BE2C (cell line): ENCODE measurements around the gene TMEM151A.
"Not testable (repeated sequence)": the region's sequence is repeated elsewhere in the genome, so short reads cannot be mapped to it uniquely, and the experiment has no call there.

Source experiments
- DNase-seq: peaks from one replicate; pipeline ENCODE4 v3.0.0-alpha.2; 2020
- H3K27me3 ChIP-seq: fragments of 250-450 bp; sonication (Bioruptor Pico); 2 replicates; pipeline ENCODE4 v1.5.1; 2020; ENCODE audit warnings: mild to moderate bottlenecking
- H3K36me3 ChIP-seq: fragments of 250-450 bp; sonication (Bioruptor Pico); 2 replicates; pipeline ENCODE4 v1.5.1; 2020; ENCODE audit warnings: mild to moderate bottlenecking
- H3K4me1 ChIP-seq: fragments of 250-450 bp; sonication (Bioruptor Pico); 2 replicates; pipeline ENCODE4 v1.5.1; 2020
- H3K4me3 ChIP-seq: 2 replicates; pipeline ENCODE4 v1.5.1; 2011; ENCODE audit warnings: low read depth, low read length
- H3K9me3 ChIP-seq: fragments of 250-450 bp; sonication (Bioruptor Pico); 2 replicates; pipeline ENCODE4 v1.5.1; 2020
- TF ChIP-seq, protein P1 (sequence below): IDR thresholded peaks from 2 replicates; pipeline ENCODE4 v1.5.1; 2012; ENCODE audit warnings: mild to moderate bottlenecking, low read depth, low read length

TMEM151A gene

DNA sequence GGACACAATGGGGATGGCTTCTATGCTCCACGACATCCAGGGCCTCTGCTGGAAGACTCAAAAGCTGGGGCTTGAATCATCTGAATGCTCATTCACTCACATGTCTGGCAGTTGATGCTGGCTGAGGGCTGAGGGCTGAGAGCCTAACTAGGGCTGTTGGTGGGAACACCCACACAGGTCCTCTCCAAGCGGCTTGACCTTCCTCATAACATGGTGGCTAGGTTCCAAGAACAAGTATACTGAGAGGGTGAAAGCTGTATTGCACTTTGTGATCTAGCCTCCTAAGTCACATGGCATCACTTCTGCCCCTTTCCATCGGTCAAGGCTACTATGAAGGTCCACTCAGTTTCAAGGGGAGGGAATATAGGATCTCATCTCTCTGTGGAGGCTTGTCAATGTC, 7.5 kb downstream of the TMEM151A start:
- Histone ChIP-seq H3K9me3 (no peaks in the 10 kb centered on the region), H3K4me3 (no peak overlapping the region), H3K27me3 (no peaks in the 10 kb centered on the region), H3K36me3 (no peaks in the 10 kb centered on the region), H3K4me1 (no peaks in the 10 kb centered on the region)
- no peak for DNase-seq
- TF ChIP-seq, protein P1, sequence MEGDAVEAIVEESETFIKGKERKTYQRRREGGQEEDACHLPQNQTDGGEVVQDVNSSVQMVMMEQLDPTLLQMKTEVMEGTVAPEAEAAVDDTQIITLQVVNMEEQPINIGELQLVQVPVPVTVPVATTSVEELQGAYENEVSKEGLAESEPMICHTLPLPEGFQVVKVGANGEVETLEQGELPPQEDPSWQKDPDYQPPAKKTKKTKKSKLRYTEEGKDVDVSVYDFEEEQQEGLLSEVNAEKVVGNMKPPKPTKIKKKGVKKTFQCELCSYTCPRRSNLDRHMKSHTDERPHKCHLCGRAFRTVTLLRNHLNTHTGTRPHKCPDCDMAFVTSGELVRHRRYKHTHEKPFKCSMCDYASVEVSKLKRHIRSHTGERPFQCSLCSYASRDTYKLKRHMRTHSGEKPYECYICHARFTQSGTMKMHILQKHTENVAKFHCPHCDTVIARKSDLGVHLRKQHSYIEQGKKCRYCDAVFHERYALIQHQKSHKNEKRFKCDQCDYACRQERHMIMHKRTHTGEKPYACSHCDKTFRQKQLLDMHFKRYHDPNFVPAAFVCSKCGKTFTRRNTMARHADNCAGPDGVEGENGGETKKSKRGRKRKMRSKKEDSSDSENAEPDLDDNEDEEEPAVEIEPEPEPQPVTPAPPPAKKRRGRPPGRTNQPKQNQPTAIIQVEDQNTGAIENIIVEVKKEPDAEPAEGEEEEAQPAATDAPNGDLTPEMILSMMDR, result no peak

DNA sequence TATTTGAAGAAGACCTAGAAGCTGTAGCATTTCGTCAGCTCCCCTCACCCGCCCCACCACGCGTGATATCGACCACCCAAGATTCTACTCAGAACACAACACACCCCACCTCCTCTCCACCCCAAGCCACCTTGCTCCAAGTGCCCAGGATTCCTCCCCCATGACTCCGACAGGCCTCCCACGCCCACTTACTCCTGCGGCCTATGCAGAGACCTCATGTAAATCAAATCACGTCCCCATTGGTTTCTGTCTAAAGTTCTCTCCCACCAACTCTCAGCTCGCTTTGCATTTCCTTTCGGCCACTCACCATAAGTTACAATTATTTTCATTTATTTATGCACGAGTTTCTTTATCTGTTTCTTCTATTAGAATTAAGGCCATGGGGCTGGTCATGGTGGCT, 11.0 kb downstream of the TMEM151A start:
- TF ChIP-seq, protein P1, result no peak
- no peaks in the 10 kb centered on the region for H3K27me3 ChIP-seq

DNA sequence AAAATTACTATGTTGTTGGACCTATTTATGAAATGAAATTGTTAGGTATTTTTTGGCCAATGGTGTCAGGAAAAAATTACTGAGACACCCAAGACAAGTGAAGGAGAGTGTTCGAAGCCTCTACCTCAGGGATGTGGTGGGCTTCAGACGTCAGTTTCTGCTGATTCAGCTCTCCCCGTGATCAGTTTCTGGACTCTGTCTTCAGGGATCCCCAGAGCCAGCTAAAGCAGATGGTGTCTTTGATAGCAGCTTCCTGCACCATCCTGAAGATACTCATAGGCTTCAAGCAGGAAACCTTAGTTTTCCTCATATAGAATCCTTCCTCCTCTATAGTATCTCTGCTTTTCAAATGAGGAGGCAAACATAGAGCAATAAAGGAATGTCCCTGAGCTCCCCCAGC, 17.8 kb downstream of the TMEM151A start:
- H3K27me3 ChIP-seq, result no peaks in the 10 kb centered on the region
- H3K4me3 ChIP-seq, result no peak overlapping the region
- no peaks in the 10 kb centered on the region for H3K9me3 ChIP-seq
- no peaks in the 10 kb centered on the region for H3K36me3 ChIP-seq
- TF ChIP-seq, protein P1, result no peak
- peaks cover 8% of the 10 kb centered on the region for H3K4me1 ChIP-seq
- no peak for DNase-seq

More for the DNA sequence above, 11.0 kb downstream of the TMEM151A start:
- H3K36me3 ChIP-seq, result no peaks in the 10 kb centered on the region
- DNase-seq, result no peak
- H3K9me3 ChIP-seq, result no peaks in the 10 kb centered on the region
- H3K4me1 ChIP-seq, result no peaks in the 10 kb centered on the region
- H3K4me3 ChIP-seq, result no peak overlapping the region

- H3K27me3 ChIP-seq, result no peaks in the 10 kb centered on the region
- peaks cover 15% of the 10 kb centered on the region for H3K4me1 ChIP-seq
- no peak for DNase-seq
- TF ChIP-seq, protein P1, result no peak
- no peak overlapping the region for H3K4me3 ChIP-seq
- H3K36me3 ChIP-seq, result no peaks in the 10 kb centered on the region
- H3K9me3 ChIP-seq, result no peaks in the 10 kb centered on the region
These were observed 18.6 kb downstream of the TMEM151A start for GRCh38 chr11:66310324-66310723.

DNA sequence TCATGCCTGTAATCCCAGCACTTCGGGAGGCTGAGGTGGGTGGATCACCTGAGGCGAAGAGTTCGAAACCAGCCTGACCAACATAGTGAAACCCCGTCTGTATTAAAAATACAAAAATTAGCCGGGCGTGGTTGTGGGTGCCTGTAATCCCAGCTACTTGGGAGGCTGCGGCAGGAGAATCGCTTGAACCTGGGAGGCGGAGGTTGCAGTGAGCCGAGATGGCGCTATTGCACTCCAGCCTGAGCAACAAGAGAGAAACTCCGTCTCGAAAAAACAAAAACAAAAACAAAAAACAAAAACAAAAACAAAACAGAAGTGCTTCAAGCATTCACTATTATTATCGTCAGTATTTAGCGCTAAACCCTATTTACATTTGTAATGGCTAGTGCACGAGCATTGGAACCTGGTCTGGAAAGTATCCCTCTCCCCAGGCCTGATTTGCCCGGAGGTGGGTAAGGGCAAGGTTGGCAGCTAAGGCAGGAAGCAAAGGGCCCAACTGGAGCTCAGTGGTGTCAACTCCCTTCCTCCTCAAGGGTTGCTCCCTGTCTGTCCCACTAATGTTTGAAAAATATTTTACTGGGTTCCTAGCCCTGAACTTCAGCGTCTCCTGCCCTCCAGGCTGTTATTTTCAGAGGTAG, 19.2 kb downstream of the TMEM151A start:
- not testable (repeated sequence) for H3K4me3 ChIP-seq, DNase-seq, H3K9me3 ChIP-seq, H3K27me3 ChIP-seq, H3K36me3 ChIP-seq
- peaks cover 19% of the 10 kb centered on the region for H3K4me1 ChIP-seq

DNA sequence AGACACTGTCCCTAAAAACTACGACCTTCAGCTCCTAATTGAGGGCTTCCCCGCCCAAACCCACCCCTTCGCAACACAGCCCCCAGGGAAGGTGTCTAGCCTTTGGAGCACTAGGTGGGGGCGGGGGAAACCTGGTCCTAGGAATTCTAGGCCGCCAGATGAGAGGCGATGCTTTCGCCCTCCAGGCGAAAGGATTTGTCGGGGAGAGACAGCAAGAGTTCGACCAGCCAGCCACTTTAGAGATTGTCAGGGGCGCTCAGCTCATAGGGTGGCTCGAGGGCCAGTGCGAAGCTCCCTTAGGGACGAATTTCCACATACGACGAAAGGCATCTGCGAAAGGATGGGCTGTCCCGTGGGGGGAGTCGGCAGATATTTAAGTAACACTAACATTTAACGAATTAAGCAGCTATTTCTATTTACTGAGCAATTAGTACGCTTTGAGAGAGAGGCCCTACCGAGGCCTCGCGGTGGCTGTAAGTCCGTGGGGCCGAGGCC, 19.8 kb downstream of the TMEM151A start:
- DNase-seq, result peak; percentile 54
- TF ChIP-seq, protein P1, result peak; percentile 89
- Histone ChIP-seq H3K36me3 (no peaks in the 10 kb centered on the region), H3K4me3 (peak overlapping the region; percentile 68), H3K4me1 (peaks cover 25% of the 10 kb centered on the region), H3K9me3 (no peaks in the 10 kb centered on the region), H3K27me3 (no peaks in the 10 kb centered on the region)
